Kidney glomerular epithelial cell (primary cell): Measurements from ENCODE around the gene PTPRN2.
"Not testable (repeated sequence)": the region's sequence is repeated elsewhere in the genome, so short reads cannot be mapped to it uniquely, and the experiment has no call there.

ENCODE experiments used
- DNase-seq: peaks from one replicate; lab custom pipeline; 2025; lab: John Stamatoyannopoulos, UW

The PTPRN2 gene

DNA sequence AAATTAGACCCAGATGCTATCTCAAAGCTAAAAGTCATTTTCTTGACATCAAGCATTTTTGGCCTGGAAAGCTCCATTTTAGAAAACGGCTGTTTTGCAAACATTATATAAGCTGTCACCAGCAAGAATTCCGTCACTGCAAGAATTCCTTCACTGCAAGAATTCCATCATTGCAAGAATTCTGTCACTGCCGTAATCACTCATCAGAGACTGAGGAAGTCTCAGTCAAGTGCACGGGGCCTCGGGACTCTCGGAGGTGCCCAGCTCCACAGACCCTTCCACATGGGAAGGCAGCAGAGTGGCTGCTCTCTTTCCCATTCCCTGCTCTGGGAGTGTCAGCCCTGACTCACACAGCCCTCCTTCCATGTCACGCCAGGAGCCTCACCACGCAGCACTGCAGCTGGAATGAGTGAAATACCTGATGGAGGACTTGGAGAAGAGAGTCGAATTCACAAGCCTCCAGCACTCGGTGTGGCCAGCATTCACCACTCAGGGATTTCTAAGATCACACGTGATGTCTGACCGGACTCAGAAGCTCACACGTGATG lies 168.3 kb downstream of the PTPRN2 start:
- DNase-seq: no peak

DNA sequence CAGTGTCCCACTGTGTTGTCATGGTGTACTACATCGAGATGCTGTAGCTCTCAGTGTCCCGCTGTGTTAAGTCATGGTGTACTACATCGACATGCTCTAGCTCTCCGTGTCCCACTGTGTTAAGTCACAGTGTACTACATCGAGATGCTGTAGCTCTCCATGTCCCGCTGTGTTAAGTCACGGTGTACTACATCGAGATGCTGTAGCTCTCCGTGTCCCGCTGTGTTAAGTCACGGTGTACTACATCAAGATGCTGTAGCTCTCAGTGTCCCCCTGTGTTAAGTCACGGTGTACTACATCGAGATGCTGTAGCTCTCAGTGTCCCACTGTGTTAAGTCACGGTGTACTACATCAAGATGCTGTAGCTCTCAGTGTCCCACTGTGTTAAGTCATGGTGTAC lies 169.2 kb downstream of the PTPRN2 start:
- DNase-seq: not testable (repeated sequence)

DNA sequence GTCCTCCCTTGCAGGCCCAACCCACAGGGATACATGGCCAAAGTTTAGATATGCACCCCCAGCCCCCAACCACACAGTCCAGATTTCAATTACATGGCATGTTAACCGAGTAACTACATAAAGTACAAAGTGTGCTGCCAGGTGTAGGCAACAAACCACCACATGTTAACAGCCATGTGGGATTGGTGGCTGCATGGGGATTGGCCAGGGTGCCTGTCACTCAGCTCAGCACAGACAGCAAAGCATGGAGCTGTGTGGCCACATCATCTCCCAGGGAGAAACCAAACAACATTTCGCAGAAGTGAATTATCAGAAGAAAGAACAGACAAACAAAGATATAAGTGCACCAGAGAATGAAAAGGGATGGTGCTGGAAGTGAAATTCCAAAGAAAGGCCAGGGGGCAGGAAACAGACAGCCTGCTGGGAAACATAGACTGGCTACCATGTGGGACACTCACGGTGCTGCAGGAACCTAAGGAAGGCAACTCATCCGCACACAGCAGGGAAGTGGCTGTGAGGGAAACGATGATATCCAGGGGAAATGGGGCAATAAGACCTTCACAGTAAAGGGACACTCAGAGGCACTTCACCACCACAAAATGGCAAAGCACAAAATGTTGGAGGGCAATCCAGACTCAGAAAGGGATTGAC lies 171.2 kb downstream of the PTPRN2 start:
- no peak for DNase-seq

DNA sequence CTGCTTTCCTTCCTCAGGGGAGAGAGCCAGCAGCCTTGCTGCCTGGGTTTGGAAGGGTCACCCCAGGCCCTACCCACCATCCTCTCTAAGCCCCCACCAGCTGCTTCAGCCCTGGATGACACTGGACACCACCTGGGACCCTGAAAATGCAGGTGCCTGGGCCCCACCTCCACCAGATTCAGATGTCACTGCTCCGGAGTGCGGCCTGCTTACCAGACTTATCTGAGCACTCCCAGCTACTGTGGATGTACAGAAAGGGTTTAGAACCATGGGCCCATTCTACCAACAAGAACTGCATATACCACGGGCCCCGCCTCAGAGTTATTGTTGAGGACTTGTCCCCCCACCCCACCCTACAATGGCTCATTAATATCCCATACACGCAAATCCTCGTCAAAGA lies 172.3 kb downstream of the PTPRN2 start:
- DNase-seq: no peak

DNA sequence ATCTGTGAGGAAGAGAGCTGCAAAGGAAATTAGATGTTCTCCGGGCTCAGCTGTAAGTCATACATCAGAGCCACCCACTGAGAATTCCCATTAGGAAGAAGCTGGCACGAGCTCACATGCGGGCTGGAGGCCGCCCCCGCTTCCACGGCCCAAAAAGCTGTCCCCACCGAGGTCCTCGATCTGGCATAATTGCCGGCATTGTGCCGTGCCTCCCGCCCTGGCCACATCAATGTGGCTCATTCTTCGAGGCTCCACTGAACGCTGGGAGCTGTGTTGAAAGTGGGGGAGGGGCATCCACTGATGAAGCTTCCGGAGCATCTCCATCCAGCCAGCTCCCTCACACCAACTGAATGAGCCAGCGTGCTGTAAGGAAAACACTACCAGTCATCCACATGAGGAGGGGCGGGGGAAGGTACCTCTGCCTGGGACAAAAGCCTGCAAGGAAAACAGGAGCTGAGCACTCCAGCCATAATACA lies 173.1 kb downstream of the PTPRN2 start:
- no peak for DNase-seq

DNA sequence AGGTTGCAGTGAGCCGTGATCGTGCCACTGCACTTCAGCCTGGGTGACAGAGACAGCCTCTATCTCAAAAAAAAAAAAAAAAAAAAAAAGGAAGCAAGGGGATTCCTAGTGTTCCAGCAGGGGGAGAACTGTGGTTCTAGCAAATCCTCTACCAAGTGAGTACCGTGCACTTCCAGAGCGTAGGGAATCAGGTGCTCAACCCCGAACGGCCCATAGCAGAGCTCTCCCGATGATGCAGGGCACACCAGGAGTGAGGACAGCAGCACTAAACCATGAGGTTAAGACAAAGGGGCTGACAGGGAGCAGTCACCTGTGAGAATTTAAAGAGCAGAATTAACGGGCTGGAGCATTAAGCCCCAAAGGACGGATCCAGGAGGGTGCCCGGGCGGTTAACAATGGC lies 173.6 kb downstream of the PTPRN2 start:
- DNase-seq: no peak

DNA sequence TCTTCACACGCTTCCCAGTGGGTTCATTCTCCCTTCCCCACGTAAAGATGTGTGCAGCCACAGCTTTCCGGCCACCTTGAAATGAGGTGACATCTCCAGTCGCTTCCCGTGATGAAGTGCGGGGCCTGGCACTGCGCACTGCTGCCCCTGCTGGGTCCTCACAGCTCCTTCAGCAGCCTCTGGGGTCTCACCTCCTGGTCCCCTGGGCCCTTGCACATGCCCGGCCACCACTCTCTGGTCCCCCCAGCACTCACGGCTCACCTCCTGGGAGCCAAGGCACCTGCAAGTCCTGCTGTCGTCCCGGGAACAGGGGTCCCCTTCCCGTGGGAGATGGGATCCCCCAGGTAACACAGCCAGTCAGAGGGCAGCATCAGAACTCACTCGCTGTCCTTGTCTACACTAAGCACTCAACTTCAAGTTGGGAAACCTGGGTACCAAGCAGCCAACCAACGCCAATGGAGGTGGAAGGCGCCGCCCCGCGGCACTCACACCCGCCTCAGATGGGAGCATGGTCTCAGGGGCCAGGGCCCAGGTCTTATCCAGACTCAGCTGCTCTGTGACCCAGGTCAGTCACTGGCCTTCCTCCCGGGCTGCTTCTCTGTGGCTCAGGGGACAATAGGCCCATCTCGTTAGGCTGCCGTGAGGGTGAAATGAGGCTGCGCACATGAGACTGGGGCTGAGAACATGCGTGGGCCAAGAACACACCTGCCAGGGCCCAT lies 176.2 kb downstream of the PTPRN2 start:
- no peak for DNase-seq

DNA sequence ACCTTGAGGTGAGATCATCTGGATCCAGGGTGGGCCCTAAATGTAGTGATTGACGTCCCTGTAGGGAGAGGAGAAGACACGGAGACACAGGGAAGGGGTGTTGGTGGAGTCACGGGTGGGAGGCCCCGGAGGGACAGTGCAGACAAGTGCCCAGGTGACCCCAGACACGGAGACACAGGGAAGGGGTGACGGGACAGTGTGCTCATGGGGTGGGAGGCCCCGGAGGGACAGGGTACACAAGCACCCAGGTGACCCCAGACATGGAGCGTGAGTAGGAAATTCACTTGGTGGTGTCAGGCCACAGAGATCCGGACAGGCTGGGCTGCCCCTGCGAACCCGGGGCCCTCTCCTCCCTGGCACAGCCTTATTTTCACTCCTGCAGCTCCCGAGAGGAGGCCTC lies 176.9 kb downstream of the PTPRN2 start:
- no peak for DNase-seq

DNA sequence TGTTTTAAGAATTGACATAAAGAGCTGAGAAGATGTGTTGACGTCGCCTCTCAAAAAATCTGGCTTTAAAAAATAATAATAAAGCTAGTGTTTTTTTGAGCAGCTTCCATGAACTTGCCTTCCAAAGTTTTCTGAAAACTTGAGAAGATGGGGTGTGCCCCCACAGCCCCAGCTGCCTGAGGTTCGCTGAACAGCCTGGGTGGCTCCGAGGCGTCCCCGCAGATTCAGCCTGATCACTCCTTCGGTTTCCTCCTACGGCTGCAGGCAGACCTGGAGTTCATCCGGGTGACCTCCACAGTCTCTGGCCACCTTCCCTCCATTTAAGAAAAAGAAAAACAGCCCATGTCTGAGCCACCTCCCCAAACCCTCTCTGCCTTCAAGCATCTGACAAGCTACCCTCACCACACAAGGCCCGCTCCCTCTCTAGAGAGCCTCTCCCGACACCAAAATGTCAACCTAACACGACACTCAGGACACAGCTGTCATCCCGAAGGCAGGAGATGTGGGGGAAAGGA lies 177.8 kb downstream of the PTPRN2 start:
- no peak for DNase-seq

DNA sequence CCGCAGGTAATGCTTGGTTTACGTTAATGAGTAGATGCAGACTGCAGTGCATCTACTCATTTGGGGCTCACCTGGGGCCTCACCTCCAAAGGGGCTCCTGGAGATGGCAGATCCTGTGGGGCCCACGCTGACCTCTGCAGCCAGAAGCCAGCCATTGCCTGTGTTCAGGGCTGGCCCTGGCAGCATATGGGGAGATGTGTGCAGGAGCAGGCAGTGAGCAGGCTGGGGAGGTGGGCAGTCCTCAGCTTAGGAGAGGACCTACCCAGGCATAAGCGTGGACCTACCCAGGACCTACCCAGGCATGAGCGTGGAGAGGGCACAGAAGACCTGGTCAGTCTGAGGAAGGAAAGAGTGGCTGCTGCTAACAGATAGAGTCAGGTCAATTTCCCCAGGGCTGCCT lies 178.5 kb downstream of the PTPRN2 start:
- DNase-seq: no peak

DNA sequence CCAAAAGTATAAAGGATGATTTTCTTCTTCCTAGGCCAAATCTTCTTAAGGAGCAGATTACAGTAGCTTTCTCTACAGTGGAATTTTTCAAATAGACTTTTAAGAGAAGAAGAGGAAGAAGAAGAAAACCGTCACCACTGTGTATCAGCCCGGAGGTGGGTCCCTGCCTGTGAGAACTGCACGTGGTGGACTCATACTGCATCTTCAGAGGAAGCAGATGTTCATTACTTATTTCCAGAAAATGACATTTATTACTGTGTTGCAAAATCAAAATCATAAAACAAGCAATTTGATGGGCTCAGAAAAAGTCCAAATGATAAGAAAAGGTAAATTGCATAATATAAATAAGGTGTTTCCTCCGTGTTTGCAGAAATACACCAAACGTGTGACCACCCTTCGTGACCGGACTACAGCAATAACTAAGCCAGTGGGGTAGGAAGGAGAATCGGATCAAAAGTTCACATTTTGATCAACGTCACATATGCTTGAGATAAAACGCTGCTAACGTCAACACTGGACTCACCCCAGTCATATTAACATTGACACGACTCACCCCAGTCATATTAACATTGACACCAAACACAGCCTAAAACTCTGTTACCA lies 179.2 kb downstream of the PTPRN2 start:
- no peak for DNase-seq

DNA sequence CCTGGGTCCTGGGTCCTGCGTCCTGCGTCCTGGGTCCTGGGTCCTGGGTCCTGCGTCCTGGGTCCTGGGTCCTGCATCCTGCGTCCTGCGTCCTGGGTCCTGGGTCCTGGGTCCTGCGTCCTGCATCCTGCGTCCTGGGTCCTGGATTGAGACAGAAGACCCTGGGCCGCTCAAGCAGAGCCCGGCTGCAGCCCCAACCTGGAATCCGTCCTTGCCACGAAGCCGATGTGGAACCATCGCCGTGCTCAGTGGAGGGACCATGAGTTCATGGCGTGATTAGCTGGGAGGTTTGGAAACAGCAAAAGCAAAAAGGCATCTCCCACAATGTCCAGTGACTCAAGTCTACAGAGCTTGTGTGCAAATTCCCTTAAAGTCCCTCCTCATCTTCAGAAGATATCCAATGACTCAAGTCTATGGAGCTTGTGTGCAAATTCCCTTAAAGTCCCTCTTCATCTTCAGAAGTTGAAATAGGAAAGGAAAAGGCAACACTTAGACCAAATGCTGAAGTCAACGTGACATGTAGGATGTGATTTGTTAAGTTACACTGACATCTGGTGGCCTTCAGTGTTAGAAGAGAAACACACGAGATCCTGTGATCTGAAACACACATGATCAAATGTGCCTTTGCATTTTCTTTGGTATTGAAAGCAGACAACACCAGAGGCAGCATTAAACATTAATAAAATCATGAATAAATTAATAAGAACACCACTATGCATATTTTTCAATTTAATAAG lies 179.9 kb downstream of the PTPRN2 start:
- no peak for DNase-seq

DNA sequence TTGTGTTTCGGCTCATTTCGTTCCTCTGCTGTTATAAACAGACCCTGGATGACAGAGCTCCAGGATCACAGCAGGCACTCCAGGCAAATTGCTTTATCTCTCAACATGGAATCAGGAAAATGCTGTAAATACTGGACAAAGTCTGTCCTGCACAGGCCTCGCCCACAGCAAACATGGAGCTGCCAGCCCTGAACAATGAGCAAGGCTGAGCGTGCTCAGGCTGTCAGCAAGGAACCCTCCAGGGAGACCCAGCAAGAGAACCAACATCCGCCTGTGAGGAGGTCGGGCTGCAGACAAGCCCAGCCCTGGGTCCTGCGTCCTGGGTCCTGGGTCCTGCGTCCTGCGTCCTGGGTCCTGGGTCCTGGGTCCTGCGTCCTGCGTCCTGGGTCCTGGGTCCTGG lies 180.8 kb downstream of the PTPRN2 start:
- no peak for DNase-seq

DNA sequence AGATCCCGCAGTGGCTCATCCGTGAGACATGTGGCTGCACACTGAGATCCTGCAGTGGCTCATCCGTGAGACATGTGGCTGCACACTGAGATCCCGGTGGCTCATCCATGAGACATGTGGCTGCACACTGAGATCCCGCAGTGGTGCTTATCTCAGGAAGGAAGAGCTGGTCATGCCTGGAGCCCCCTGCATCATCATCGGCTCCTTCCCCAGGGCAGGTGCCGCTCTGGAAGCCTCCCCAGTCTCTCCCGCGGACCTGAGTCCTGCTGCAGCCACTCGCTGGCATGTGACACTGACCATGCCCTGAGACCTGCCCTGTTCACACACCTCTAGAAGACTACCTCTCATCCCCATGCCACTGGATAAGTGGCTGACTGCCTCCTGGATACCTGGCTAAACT lies 181.3 kb downstream of the PTPRN2 start:
- DNase-seq: no peak

DNA sequence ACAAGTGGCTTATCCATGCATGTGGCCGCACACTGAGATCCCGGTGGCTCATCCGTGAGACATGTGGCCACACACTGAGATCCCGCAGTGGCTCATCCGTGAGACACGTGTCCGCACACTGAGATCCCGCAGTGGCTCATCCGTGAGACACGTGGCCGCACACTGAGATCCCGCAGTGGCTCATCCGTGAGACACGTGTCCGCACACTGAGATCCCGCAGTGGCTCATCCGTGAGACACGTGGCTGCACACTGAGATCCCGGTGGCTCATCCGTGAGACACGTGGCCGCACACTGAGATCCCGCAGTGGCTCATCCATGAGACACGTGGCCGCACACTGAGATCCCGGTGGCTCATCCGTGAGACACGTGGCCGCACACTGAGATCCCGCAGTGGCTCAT lies 181.9 kb downstream of the PTPRN2 start:
- not testable (repeated sequence) for DNase-seq

DNA sequence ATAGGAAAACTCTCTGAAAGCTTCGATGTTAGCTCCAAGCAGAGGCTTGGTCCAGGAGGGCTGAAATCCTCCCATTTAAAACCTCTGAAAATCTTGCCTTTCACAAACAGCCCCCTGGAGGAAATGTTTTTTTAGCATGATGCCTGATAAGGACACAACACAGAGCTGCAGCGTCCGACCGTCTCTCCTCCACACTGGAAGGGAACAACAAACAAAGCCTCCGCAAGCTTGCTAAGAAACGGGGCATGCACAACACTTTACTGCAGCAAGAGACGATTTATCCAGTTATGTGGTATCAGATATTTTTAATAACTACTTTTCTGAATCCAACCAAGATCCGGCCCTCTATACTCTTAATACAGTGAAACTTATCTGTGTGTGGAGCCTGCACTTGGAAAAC lies 182.3 kb downstream of the PTPRN2 start:
- no peak for DNase-seq

DNA sequence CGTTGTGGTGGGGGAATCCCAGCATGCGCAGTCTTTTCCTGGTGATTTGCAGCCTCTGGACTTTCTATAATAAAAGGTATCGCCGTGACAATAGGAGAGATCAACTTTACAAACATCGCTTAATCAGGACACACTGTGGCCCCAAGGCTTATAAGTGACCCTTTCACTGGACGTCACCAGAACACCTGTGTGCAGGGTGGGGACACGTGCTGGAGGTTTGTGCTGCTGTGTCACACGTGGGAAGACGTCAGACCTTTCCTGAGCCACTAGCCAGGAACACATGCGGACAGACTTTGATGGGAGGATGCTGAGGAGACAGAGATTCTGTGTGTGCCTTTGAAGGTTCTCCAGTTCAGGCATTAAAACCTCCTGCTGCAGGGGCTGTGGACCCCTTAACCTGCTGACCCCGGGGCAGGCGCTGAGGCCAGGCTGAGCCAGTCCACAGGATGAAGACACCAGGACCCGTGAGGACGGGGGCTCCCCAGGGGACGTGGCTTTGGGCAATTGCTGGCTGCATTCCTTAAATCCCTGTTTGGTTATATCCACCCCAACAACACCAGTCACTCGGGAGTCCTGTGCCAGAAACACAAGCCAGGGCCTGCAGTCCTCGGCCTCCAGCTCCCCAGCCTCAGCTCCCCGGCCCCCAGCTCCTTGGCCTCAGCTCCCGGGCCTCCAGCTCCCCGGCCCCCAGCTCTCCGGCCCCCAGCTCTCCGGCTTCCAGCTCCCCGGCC lies 183.4 kb downstream of the PTPRN2 start:
- DNase-seq: no peak

DNA sequence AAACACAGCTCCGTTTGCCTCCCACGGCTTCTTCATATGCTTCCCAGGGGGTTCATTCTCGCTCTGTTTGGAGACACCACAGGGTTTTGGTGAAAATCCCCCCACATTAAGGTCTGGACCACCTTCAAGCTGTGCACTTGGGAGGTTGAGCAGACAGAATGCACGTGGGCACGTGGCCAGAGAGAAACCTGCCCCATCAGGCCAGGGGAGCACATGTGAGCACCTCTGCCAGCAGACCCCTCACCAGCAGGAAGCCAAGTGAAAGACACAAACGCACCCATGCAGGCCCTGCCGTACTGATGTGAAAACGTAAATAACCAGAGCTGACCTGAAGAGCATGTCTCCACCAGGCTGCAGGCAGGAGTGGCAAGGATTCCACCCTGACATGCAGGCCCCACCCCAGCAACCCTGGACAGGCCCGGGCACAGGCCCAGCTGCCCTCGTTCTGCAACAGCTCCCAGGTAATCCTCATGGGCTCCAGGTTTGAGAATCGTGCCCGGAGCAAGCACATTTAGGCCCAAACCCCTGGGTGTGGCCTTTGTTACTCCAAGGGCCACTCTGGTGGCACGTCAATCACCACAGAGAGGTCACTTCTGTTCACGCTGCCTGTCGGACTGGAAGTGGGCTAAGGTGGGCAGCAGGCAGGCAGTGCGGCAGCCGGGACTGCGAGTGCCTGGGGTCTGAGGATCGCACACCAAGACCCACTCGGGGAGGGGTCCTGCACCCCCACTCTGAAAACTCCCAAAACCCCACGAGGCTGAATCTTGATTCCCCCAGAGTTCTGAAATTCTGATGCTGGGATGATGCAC lies 184.4 kb downstream of the PTPRN2 start:
- DNase-seq: no peak

DNA sequence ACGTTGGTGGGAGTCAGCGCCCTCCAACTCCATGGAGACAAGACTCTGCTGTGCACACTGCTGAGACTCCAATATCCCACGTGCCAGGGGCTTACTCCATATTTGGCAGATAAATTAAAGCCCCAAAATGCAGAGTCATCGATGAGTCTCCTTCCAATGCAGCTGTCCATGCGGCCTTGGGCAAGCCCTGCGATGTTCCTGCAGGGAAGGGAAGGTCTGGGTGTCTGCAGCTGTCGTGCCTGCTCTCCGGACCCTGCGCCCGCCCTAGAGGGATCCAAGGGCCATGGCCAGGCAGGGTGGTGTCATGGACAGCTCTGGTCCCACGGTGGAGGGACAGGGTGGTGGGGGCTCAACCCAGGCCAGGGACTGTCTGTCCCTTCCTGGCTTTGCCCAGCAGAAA lies 185.2 kb downstream of the PTPRN2 start:
- no peak for DNase-seq

DNA sequence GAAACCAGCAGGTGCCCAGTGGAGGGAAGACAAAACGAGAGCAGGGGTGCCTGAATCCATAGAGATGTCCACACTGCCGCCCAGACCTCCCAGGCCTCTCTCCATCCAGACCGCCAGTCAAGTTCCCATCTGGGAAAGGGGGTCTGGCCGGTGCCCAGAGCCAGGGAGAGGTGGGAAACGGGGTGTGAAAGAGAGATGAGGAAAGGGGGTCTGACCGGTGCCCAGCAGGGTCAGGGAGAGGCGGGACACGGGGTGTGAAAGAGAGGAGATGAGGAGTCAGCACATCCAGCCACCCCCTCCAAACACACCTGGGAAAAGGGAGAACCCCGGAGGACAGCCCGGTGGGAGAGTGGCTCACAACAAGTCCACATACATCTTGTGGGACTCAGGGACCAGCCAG lies 185.8 kb downstream of the PTPRN2 start:
- DNase-seq: no peak

DNA sequence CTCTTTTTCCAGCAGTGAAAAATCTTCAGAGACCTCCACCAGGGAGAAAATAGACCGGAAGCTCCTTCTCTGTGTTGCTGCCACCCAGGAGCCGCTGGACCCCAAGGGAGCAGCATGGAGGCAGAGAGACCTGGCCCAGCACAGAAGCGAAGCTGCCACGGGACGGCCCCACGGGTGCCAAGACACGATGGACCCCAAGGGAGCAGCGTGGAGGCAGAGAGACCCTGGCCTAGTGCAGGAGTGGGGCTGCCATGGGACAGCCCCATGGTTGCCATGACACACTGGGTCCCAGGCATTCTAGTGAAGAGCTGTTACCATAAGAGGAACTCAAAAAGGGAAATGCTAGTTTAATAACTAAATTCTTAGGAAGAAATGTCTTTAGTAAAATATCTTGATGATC lies 186.3 kb downstream of the PTPRN2 start:
- no peak for DNase-seq
